Esophagus squamous epithelium (tissue), 5 donors: Measurements from ENCODE around the gene WNT8A. TPM values are rescaled to one million over a fixed set of nuclear protein-coding genes. Genes with fewer than 3 reads are reported as not detected.
"Not testable (repeated sequence)": the region's sequence is repeated elsewhere in the genome, so short reads cannot be mapped to it uniquely, and the experiment has no call there.

Source experiments
- DNase-seq: peaks from one replicate; lab custom pipeline; 2025; lab: John Stamatoyannopoulos, UW
- H3K27ac ChIP-seq, 4 donors: fragments of 200-600 bp; sonication (generic); one replicate each; pipeline ENCODE4 v1.5.1; 2016 to 2019; ENCODE audit warnings: mild to moderate bottlenecking in 1 of 4
- H3K27me3 ChIP-seq, 4 donors: fragments of 200-600 bp; sonication (generic); 1 replicate in 3 of 4; 2 replicates in 1 of 4; pipeline versions ENCODE4 v1.5.1 to v1.6.0; 2017 to 2021; ENCODE audit warnings: antibody characterized with exemption in 1 of 4
- H3K36me3 ChIP-seq, 3 donors: fragments of 200-600 bp; sonication (generic); one replicate each; pipeline ENCODE4 v1.5.1; 2016 to 2019
- H3K4me1 ChIP-seq, 3 donors: fragments of 200-600 bp; sonication (generic); one replicate each; pipeline ENCODE4 v1.5.1; 2017 to 2019
- H3K4me3 ChIP-seq, 4 donors: fragments of 200-600 bp; sonication (generic); 1 replicate in 3 of 4; 2 replicates in 1 of 4; pipeline ENCODE4 v1.5.1; 2016 to 2019; ENCODE audit warnings: mild to moderate bottlenecking in 2 of 4, moderate library complexity in 1 of 4
- H3K9me3 ChIP-seq, 3 donors: fragments of 200-600 bp; sonication (generic); one replicate each; pipeline ENCODE4 v1.5.1; 2016 to 2019
- POLR2A ChIP-seq, 4 donors: fragments of 450-650 bp; IDR thresholded peaks; one replicate each; pipeline ENCODE4 v1.6.1; 2017; ENCODE audit warnings: antibody characterized with exemption in 4 of 4, mild to moderate bottlenecking in 4 of 4, moderate library complexity in 3 of 4
- WGBS, 2 donors: methylation state at CpG; one replicate each; pipeline ENCODE4 v1.1.5; 2018; 5-methylcytosine and 5-hydroxymethylcytosine counted together
- intact Hi-C: fragments of 100-400 bp; cut with DNase I; formaldehyde crosslinking; loops from one replicate; pipeline ENCODE4 v1.15.0; 2022
- total RNA-seq, 4 donors: library from RNA; depleted of rRNA; stranded (reverse); fragments of >200 nt; gene quantifications; one replicate each; pipeline ENCODE4 v1.1.0, GENCODE V29; 2016
- TF ChIP-seq, protein P1 (sequence below), 6 experiments: fragments of 450-650 bp in 4 of 6; fragments of 200-600 bp in 2 of 6; sonication (generic) in 2 of 6; IDR thresholded peaks; one replicate each; pipeline ENCODE4 v1.5.1; 2016 to 2019; ENCODE audit warnings: antibody characterized with exemption in 6 of 6, mild to moderate bottlenecking in 4 of 6, moderate library complexity in 4 of 6
- donor health status: DM: yes; HTN: yes; CAD: no.

The WNT8A gene
- total RNA-seq, 4 donors from 2014 or later = not detected

DNA sequence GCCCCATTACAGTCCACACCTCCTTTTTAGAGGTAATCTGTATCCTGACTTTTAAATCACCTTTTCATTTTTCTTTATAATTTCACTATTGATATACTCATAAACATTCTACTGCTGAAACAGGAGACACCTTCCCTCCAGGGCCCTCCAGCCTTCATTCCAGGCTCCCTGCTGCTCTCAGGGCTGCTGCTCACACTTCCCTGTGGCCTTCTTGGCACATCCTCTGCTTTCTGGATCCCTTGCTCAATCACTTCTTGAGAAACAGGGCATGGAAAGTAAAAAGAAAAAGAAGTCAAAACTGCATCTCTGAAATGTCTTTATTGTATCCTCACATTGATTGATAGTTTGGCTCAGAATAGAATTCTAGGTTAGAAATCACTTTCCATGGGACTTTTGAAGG lies 19.3 kb upstream of the WNT8A start:
- Histone ChIP-seq H3K4me1 (no peaks in the 10 kb centered on the region), H3K4me3 (no peak overlapping the region), H3K9me3 (no peaks in the 10 kb centered on the region), H3K36me3 (no peaks in the 10 kb centered on the region), H3K27me3 (no peaks in the 10 kb centered on the region), H3K27ac (no peak overlapping the region)
- no peak for DNase-seq
- no peak for TF ChIP-seq POLR2A (IDR thresholded peaks at IDR 0.05)
- TF ChIP-seq, protein P1, sequence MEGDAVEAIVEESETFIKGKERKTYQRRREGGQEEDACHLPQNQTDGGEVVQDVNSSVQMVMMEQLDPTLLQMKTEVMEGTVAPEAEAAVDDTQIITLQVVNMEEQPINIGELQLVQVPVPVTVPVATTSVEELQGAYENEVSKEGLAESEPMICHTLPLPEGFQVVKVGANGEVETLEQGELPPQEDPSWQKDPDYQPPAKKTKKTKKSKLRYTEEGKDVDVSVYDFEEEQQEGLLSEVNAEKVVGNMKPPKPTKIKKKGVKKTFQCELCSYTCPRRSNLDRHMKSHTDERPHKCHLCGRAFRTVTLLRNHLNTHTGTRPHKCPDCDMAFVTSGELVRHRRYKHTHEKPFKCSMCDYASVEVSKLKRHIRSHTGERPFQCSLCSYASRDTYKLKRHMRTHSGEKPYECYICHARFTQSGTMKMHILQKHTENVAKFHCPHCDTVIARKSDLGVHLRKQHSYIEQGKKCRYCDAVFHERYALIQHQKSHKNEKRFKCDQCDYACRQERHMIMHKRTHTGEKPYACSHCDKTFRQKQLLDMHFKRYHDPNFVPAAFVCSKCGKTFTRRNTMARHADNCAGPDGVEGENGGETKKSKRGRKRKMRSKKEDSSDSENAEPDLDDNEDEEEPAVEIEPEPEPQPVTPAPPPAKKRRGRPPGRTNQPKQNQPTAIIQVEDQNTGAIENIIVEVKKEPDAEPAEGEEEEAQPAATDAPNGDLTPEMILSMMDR (IDR thresholded peaks at IDR 0.05) = no peak
- intact Hi-C loops = no loop called here

DNA sequence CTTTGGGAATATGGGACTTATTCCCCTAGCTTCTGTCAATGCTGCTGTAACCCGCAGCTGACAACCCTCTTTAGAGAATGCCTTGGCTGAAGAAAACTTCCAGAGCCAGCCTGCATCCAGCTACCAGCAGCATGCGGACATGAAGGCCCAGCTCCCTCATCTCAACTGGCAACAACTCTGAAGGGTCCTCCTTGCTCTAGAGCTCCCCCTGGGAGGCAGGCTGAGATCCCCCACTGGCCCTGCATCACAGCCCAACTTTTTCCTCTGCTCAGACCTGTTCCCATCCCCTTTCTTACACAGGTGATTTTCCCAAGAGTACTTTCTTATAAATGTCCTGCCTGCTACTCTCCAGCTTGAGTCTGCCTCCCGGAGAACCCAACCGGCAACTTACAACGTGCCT lies 18.7 kb upstream of the WNT8A start:
- 84 to 85% methylated on average over 5 of the region's 5 CpGs for WGBS, 2 donors
- no peak for DNase-seq

DNA sequence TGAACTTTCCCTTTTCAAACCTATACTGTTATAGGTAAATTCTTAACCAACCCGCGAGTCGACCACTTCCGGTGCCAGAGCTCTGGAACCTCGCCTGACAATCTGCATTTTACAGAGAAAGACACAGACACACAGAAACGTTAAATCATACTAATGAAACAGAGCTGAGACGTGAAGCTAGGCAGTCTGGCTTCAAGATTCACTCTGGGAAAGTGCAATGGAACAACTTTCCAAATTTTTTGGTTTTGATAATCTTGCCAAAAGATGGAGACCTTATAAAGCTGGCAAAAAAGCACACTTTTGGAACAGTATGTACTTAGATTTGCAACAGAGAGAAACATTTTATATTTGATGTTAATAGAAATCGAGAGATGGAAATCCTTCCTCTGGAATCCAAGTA lies 15.9 kb upstream of the WNT8A start:
- TF ChIP-seq POLR2A (IDR thresholded peaks at IDR 0.05) = no peak
- TF ChIP-seq, protein P1 (IDR thresholded peaks at IDR 0.05) = no peak
- Histone ChIP-seq H3K9me3 (no peaks in the 10 kb centered on the region), H3K27me3 (no peaks in the 10 kb centered on the region), H3K27ac (no peak overlapping the region), H3K4me3 (no peak overlapping the region), H3K4me1 (no peaks in the 10 kb centered on the region), H3K36me3 (no peaks in the 10 kb centered on the region)
- intact Hi-C loops = no loop called here
- 86% methylated on average over 8 of the region's 8 CpGs for WGBS, 2 donors
- DNase-seq = no peak

More for the DNA sequence above, 18.7 kb upstream of the WNT8A start:
- H3K36me3 ChIP-seq = no peaks in the 10 kb centered on the region
- no peaks in the 10 kb centered on the region for H3K4me1 ChIP-seq
- TF ChIP-seq POLR2A (IDR thresholded peaks at IDR 0.05) = no peak
- TF ChIP-seq, protein P1 (IDR thresholded peaks at IDR 0.05) = no peak
- no peaks in the 10 kb centered on the region for H3K27me3 ChIP-seq
- H3K27ac ChIP-seq = no peak overlapping the region
- no peak overlapping the region for H3K4me3 ChIP-seq
- H3K9me3 ChIP-seq = no peaks in the 10 kb centered on the region
- intact Hi-C loops = no loop called here

DNA sequence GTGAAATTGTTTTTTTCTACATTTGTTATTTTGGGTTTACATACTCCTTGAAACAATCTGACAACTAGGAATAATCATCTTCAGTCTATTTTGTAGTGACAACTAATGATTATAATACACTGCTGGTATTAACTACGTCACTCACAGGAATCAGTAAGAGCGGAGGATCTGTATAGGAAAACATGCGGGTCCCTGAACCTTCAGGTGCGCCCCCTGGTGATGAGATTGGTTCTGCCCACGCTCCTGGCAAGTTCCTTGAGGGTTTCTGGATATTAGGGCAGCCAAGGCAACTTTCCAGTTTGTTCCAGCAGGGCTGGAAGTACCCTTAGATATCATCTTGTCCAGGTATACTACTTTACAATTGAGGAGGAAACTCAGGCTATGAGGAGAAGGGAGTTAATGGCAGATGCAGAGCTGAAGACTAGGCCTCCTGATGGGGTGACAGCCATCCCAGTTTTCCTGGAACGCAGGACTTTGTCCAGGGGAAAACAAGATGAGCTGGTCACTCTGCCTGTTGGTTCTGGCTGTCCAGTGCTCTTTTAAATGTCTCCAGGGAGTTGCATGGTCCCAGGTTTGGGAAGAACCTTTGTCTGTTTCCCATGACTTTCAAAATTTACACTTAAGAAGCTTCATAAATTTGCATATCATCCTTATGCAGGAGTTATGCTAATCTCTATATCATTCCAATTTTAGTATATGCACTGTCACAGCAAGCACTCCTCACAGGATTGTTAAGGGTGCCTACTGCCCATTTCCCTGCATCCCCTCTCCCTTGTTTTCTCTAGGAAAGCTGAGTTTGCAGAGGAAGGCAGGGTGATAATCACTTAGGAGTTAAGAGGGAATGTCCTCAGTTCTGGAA lies 14.9 kb upstream of the WNT8A start:
- intact Hi-C loops = no loop called here
- WGBS, 2 donors = 16 to 20% methylated on average over 5 to 6 of the region's 6 CpGs
- TF ChIP-seq POLR2A (IDR thresholded peaks at IDR 0.05) = no peak
- TF ChIP-seq, protein P1 (IDR thresholded peaks at IDR 0.05) = peak; percentile 66 to 81 (median 74)
- Histone ChIP-seq H3K4me3 (no peak overlapping the region), H3K27ac (no peak overlapping the region), H3K4me1 (no peaks in the 10 kb centered on the region), H3K36me3 (no peaks in the 10 kb centered on the region), H3K9me3 (no peaks in the 10 kb centered on the region), H3K27me3 (no peaks in the 10 kb centered on the region)
- DNase-seq = no peak

DNA sequence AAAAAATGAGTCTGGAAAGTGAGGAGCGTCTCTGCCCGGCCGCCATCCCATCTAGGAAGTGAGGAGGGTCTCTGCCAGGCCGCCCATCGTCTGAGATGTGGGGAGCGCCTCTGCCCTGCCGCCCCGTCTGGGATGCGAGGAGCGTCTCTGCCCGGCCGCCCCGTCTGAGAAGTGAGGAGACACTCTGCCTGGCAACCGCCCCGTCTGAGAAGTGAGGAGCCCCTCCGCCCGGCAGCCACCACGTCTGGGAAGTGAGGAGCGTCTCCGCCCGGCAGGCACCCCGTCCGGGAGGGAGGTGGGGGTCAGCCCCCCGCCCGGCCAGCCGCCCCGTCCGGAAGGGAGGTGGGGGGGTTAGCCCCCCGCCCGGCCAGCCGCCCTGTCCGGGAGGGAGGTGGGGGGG lies 13.8 kb upstream of the WNT8A start:
- H3K4me3 ChIP-seq, H3K36me3 ChIP-seq, H3K27me3 ChIP-seq, intact Hi-C loops, DNase-seq, H3K4me1 ChIP-seq, H3K9me3 ChIP-seq, H3K27ac ChIP-seq: not testable (repeated sequence)
- WGBS, 2 donors = 50% methylated on average over 1 of the region's 32 CpGs; no CpG with 5 or more reads in 1 of the 2 donors
